Measurements from ENCODE around the gene ANO6. TPM values are rescaled to one million over a fixed set of nuclear protein-coding genes. Genes with fewer than 3 reads are reported as not detected.

The ANO6 gene
- total RNA-seq, 1 experiment from 2014 or later = 46.8 TPM

DNA sequence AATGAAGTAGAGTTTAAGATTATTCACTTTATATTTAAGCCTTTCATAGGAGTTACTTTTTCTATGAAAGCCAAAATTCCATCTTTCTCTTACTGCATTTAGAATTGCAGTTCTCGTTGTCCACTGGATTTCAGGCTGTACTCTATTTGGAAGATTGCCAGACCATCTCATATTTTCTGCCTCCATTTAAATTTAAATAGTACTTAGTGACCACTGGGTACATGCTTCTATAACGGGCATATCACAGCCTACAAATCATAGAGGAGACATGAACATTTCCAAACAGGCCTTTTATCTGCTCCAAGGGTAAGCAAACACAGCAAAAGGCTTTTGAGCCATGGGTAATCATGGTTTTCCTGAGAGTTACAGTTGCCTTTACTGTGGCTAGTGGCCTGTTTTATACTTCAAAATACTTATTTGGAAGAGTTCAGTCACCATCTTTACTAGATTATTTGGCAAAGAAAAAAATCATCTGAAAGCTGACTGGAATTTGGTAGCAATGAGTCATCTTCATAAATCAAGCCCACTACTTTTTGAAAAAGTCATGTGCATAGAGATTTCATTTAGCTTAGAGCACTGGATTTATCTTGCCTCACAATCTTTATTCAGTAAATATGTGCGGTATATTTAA lies 15.7 kb downstream of the ANO6 start (continued):
- TF ChIP-seq, protein P1, sequence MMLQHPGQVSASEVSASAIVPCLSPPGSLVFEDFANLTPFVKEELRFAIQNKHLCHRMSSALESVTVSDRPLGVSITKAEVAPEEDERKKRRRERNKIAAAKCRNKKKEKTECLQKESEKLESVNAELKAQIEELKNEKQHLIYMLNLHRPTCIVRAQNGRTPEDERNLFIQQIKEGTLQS (CRISPR knock-in tag; conservative IDR thresholded peaks at IDR 0.05) = no peak
- TF ChIP-seq, protein P2, sequence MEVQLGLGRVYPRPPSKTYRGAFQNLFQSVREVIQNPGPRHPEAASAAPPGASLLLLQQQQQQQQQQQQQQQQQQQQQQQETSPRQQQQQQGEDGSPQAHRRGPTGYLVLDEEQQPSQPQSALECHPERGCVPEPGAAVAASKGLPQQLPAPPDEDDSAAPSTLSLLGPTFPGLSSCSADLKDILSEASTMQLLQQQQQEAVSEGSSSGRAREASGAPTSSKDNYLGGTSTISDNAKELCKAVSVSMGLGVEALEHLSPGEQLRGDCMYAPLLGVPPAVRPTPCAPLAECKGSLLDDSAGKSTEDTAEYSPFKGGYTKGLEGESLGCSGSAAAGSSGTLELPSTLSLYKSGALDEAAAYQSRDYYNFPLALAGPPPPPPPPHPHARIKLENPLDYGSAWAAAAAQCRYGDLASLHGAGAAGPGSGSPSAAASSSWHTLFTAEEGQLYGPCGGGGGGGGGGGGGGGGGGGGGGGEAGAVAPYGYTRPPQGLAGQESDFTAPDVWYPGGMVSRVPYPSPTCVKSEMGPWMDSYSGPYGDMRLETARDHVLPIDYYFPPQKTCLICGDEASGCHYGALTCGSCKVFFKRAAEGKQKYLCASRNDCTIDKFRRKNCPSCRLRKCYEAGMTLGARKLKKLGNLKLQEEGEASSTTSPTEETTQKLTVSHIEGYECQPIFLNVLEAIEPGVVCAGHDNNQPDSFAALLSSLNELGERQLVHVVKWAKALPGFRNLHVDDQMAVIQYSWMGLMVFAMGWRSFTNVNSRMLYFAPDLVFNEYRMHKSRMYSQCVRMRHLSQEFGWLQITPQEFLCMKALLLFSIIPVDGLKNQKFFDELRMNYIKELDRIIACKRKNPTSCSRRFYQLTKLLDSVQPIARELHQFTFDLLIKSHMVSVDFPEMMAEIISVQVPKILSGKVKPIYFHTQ (CRISPR knock-in tag; IDR thresholded peaks at IDR 0.05) = no peak
- TF ChIP-seq NR1H2 (CRISPR knock-in tag; IDR thresholded peaks at IDR 0.05) (no peak), SOX15 (CRISPR knock-in tag; IDR thresholded peaks at IDR 0.05) (no peak)

DNA sequence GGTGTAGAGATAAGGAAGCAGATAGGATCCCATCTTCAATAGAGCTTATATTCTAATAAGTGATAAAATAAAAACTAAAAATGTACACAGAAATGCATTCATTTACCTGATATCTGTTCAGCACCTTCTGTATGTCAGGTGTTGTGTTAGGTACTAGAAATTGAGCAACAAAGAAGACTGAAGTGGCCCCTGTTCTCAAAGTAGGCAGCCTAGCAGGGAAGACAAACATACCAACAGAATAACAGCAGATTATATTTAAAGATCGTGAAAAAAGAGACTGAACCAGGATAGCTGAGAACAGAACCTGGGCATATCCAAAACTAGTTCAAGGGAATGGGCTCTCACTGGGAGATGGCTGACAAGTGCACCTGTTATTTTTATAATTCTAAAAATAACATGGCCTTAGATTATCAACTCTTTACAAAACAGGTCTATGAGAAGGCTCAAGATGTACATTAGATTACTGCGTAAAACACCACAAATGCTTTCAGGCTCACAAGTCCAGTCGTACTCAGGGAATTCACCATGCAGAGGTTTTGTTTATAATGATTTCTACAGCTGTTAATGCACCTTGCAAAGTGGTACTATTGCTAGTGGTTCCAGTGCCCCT lies 16.4 kb downstream of the ANO6 start:
- ATAC-seq = no peak
- Mint-ChIP-seq H3K27me3 (ENCODE audit: low read depth) (no peaks in the 10 kb centered on the region), H3K9me3 (peaks cover 7% of the 10 kb centered on the region; the same call in 1 of the 2 replicates), H3K4me1 (peaks cover 77% of the 10 kb centered on the region), H3K36me3 (peaks cover 15% of the 10 kb centered on the region), H3K4me3 (peak overlapping the region; percentile 29; the same call in 1 of the 2 replicates), H3K27ac (peak overlapping the region; percentile 98)
- POLR2A ChIA-PET = interaction anchor here (1.4 to 2.1 kb wide), 3 partner anchors 10 to 17 kb away, joined by 4 to 6 read pairs (median 5); no protein-coding TSS in a partner anchor
- CTCF ChIA-PET = interaction anchor here (0.7 to 1.4 kb wide), 2 partner anchors 11 to 16 kb away, joined by 3 to 4 read pairs; partner anchors contain the start of gene ANO6
- no peak for DNase-seq (ENCODE audit: low spot score)
- no peak for TF ChIP-seq ZNF423 (CRISPR knock-in tag; IDR thresholded peaks at IDR 0.05)
- TF ChIP-seq FOXP1 (CRISPR knock-in tag; IDR thresholded peaks at IDR 0.05; ENCODE audit: borderline replicate concordance) = no peak
- no peak for TF ChIP-seq SP1 (CRISPR knock-in tag; conservative IDR thresholded peaks at IDR 0.05)
- TF ChIP-seq, protein P3, sequence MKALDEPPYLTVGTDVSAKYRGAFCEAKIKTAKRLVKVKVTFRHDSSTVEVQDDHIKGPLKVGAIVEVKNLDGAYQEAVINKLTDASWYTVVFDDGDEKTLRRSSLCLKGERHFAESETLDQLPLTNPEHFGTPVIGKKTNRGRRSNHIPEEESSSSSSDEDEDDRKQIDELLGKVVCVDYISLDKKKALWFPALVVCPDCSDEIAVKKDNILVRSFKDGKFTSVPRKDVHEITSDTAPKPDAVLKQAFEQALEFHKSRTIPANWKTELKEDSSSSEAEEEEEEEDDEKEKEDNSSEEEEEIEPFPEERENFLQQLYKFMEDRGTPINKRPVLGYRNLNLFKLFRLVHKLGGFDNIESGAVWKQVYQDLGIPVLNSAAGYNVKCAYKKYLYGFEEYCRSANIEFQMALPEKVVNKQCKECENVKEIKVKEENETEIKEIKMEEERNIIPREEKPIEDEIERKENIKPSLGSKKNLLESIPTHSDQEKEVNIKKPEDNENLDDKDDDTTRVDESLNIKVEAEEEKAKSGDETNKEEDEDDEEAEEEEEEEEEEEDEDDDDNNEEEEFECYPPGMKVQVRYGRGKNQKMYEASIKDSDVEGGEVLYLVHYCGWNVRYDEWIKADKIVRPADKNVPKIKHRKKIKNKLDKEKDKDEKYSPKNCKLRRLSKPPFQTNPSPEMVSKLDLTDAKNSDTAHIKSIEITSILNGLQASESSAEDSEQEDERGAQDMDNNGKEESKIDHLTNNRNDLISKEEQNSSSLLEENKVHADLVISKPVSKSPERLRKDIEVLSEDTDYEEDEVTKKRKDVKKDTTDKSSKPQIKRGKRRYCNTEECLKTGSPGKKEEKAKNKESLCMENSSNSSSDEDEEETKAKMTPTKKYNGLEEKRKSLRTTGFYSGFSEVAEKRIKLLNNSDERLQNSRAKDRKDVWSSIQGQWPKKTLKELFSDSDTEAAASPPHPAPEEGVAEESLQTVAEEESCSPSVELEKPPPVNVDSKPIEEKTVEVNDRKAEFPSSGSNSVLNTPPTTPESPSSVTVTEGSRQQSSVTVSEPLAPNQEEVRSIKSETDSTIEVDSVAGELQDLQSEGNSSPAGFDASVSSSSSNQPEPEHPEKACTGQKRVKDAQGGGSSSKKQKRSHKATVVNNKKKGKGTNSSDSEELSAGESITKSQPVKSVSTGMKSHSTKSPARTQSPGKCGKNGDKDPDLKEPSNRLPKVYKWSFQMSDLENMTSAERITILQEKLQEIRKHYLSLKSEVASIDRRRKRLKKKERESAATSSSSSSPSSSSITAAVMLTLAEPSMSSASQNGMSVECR (CRISPR knock-in tag; IDR thresholded peaks at IDR 0.05; ENCODE audit: borderline replicate concordance) = no peak
- TF ChIP-seq, protein P4, sequence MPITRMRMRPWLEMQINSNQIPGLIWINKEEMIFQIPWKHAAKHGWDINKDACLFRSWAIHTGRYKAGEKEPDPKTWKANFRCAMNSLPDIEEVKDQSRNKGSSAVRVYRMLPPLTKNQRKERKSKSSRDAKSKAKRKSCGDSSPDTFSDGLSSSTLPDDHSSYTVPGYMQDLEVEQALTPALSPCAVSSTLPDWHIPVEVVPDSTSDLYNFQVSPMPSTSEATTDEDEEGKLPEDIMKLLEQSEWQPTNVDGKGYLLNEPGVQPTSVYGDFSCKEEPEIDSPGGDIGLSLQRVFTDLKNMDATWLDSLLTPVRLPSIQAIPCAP (CRISPR knock-in tag; IDR thresholded peaks at IDR 0.05) = no peak
- TF ChIP-seq GTF2I (CRISPR knock-in tag; conservative IDR thresholded peaks at IDR 0.05) = no peak
- no peak for TF ChIP-seq EMX1 (CRISPR knock-in tag; IDR thresholded peaks at IDR 0.05)
- no peak for TF ChIP-seq ZNF317 (CRISPR knock-in tag; IDR thresholded peaks at IDR 0.05; ENCODE audit: borderline replicate concordance, low read depth)
- TF ChIP-seq ZNF263 (CRISPR knock-in tag; IDR thresholded peaks at IDR 0.05; ENCODE audit: low read depth) = no peak
- no peak for TF ChIP-seq RELA (CRISPR knock-in tag; IDR thresholded peaks at IDR 0.05; ENCODE audit: borderline replicate concordance)
- TF ChIP-seq, protein P5, sequence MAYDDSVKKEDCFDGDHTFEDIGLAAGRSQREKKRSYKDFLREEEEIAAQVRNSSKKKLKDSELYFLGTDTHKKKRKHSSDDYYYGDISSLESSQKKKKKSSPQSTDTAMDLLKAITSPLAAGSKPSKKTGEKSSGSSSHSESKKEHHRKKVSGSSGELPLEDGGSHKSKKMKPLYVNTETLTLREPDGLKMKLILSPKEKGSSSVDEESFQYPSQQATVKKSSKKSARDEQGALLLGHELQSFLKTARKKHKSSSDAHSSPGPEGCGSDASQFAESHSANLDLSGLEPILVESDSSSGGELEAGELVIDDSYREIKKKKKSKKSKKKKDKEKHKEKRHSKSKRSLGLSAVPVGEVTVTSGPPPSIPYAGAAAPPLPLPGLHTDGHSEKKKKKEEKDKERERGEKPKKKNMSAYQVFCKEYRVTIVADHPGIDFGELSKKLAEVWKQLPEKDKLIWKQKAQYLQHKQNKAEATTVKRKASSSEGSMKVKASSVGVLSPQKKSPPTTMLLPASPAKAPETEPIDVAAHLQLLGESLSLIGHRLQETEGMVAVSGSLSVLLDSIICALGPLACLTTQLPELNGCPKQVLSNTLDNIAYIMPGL (CRISPR knock-in tag; IDR thresholded peaks at IDR 0.05) = no peak
- TF ChIP-seq, protein P6, sequence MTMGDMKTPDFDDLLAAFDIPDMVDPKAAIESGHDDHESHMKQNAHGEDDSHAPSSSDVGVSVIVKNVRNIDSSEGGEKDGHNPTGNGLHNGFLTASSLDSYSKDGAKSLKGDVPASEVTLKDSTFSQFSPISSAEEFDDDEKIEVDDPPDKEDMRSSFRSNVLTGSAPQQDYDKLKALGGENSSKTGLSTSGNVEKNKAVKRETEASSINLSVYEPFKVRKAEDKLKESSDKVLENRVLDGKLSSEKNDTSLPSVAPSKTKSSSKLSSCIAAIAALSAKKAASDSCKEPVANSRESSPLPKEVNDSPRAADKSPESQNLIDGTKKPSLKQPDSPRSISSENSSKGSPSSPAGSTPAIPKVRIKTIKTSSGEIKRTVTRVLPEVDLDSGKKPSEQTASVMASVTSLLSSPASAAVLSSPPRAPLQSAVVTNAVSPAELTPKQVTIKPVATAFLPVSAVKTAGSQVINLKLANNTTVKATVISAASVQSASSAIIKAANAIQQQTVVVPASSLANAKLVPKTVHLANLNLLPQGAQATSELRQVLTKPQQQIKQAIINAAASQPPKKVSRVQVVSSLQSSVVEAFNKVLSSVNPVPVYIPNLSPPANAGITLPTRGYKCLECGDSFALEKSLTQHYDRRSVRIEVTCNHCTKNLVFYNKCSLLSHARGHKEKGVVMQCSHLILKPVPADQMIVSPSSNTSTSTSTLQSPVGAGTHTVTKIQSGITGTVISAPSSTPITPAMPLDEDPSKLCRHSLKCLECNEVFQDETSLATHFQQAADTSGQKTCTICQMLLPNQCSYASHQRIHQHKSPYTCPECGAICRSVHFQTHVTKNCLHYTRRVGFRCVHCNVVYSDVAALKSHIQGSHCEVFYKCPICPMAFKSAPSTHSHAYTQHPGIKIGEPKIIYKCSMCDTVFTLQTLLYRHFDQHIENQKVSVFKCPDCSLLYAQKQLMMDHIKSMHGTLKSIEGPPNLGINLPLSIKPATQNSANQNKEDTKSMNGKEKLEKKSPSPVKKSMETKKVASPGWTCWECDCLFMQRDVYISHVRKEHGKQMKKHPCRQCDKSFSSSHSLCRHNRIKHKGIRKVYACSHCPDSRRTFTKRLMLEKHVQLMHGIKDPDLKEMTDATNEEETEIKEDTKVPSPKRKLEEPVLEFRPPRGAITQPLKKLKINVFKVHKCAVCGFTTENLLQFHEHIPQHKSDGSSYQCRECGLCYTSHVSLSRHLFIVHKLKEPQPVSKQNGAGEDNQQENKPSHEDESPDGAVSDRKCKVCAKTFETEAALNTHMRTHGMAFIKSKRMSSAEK (CRISPR knock-in tag; IDR thresholded peaks at IDR 0.05; ENCODE audit: borderline replicate concordance) = no peak

All from WTC11 (cell line).